Cardiac septum (tissue), 1 donor: ENCODE measurements around the gene JAGN1. TPM values are rescaled to one million over a fixed set of nuclear protein-coding genes. Genes with fewer than 3 reads are reported as not detected.
A peak's percentile ranks its signal among the peaks of the same experiment; 100 is the strongest.
"Not testable (repeated sequence)": the region's sequence is repeated elsewhere in the genome, so short reads cannot be mapped to it uniquely, and the experiment has no call there.

Experiments
- DNase-seq: peaks from one replicate; pipeline ENCODE4 v3.0.0-alpha.2; 2020; ENCODE audit warnings: low spot score
- intact Hi-C: fragments of 100-400 bp; cut with DNase I; formaldehyde crosslinking; loops from one replicate; pipeline ENCODE4 v1.14.0; 2022
- long read RNA-seq: library from polyadenylated mRNA; unstranded; transcript quantifications from one replicate; pipeline ENCODE4 v2.0.0, GENCODE V29; 2021
- total RNA-seq: library from RNA; stranded (reverse); fragmentation: NEBNext Ultra II Directional; extraction: Animal tissue kit (Norgen Biotek cat#: 25700); gene quantifications from one replicate; pipeline ENCODE4 v1.2.1, GENCODE V29; 2021
- donor health status: DM: no; HTN: no; CAD: no.

Gene JAGN1
- total RNA-seq: 17.3 TPM
- long read RNA-seq, transcript JAGN1-201 (2 exons, 1,675 nt): major isoform, 24 of 28 reads
- long read RNA-seq, partial matches to known transcripts: 0 of 28 reads
- long read RNA-seq, other reads (novel, unspliced or antisense): 2 of 28 reads

GRCh38 chr3:9890249-9891071 lies at the start of gene JAGN1:
JAGN1 (plus strand) TSS chr3:9890610; CDS start chr3:9890723, 113 bp downstream.
- intact Hi-C loops: loop anchor here (2.0 to 5.0 kb wide), 3 partner anchors 24 to 98 kb away; partner anchors contain the start of genes ARPC4 and TADA3

GRCh38 chr3:9841015-9841414 lies 49.4 kb upstream of the JAGN1 start:
- no peak for DNase-seq
- intact Hi-C loops: loop anchor here (10.0 kb wide), 1 partner anchor 74 kb away; the partner anchor contains the start of gene IL17RC

More at GRCh38 chr3:9890249-9891071, at the start of gene JAGN1:
- DNase-seq: peak; percentile 95

- DNase-seq: peak; percentile 100
- intact Hi-C loops: loop anchor here (2.0 to 10.0 kb wide), 2 partner anchors 47 to 71 kb away; partner anchors contain the start of genes IL17RC and JAGN1
Measured at GRCh38 chr3:9843715-9844438, 46.5 kb upstream of the JAGN1 start, which contains the start of gene RPUSD3. RPUSD3 (minus strand) TSS chr3:9844008; CDS start chr3:9843990, 18 bp downstream.

- intact Hi-C loops: loop anchor here (10.0 kb wide), 1 partner anchor 69 kb away; the partner anchor contains the start of gene IL17RC
- no peak for DNase-seq
Measured at GRCh38 chr3:9846231-9846630, 44.2 kb upstream of the JAGN1 start.

GRCh38 chr3:9846931-9847488 lies 43.4 kb upstream of the JAGN1 start:
- no peak for DNase-seq
- intact Hi-C loops: loop anchor here (10.0 kb wide), 1 partner anchor 68 kb away; the partner anchor contains the start of gene IL17RC

- intact Hi-C loops: loop anchor here (10.0 kb wide), 1 partner anchor 67 kb away; the partner anchor contains the start of gene IL17RC
- not testable (repeated sequence) for DNase-seq
Measured at GRCh38 chr3:9847870-9848269, 42.5 kb upstream of the JAGN1 start.

GRCh38 chr3:9848860-9849259 lies 41.5 kb upstream of the JAGN1 start:
- DNase-seq: not testable (repeated sequence)
- intact Hi-C loops: loop anchor here (10.0 kb wide), 1 partner anchor 66 kb away; the partner anchor contains the start of gene IL17RC

- DNase-seq, intact Hi-C loops: not testable (repeated sequence)
Measured at GRCh38 chr3:9851383-9851782, 39.0 kb upstream of the JAGN1 start.

GRCh38 chr3:9851926-9852325 lies 38.5 kb upstream of the JAGN1 start:
- intact Hi-C loops, DNase-seq: not testable (repeated sequence)

- intact Hi-C loops: no loop called here
- no peak for DNase-seq
Measured at GRCh38 chr3:9852528-9852927, 37.9 kb upstream of the JAGN1 start.

GRCh38 chr3:9854291-9854940 lies 36.0 kb upstream of the JAGN1 start:
- DNase-seq, intact Hi-C loops: not testable (repeated sequence)

GRCh38 chr3:9855594-9855993 lies 34.8 kb upstream of the JAGN1 start:
- intact Hi-C loops: no loop called here
- DNase-seq: no peak

- DNase-seq: no peak
- intact Hi-C loops: no loop called here
Measured at GRCh38 chr3:9859530-9860025, 30.8 kb upstream of the JAGN1 start.

- DNase-seq: no peak
- intact Hi-C loops: no loop called here
Measured at GRCh38 chr3:9861201-9861600, 29.2 kb upstream of the JAGN1 start.

GRCh38 chr3:9861626-9862130 lies 28.7 kb upstream of the JAGN1 start:
- intact Hi-C loops: no loop called here
- DNase-seq: no peak

- intact Hi-C loops: no loop called here
- DNase-seq: no peak
Measured at GRCh38 chr3:9862391-9863057, 27.9 kb upstream of the JAGN1 start.

- no peak for DNase-seq
- intact Hi-C loops: no loop called here
Measured at GRCh38 chr3:9863058-9863772, 27.2 kb upstream of the JAGN1 start.
